Uterus (tissue), 4 donors: ENCODE data around the gene TBX5. TPM values are rescaled to one million over a fixed set of nuclear protein-coding genes. Genes with fewer than 3 reads are reported as not detected.
"Not testable (repeated sequence)": the region's sequence is repeated elsewhere in the genome, so short reads cannot be mapped to it uniquely, and the experiment has no call there.

Experiments
- DNase-seq, 2 donors: peaks; one replicate each; pipeline ENCODE4 v3.0.0-alpha.2; 2019 to 2020
- H3K27ac ChIP-seq, 2 donors: fragments of 200-600 bp; sonication (generic); 1 replicate in 1 of 2; 2 replicates in 1 of 2; pipeline ENCODE4 v1.5.1; 2016 to 2018
- H3K27me3 ChIP-seq, 2 donors: fragments of 200-600 bp; sonication (generic); one replicate each; pipeline ENCODE4 v1.5.1; 2018 to 2019; ENCODE audit warnings: control low read depth in 1 of 2
- H3K36me3 ChIP-seq, 2 donors: fragments of 200-600 bp; sonication (generic); one replicate each; pipeline ENCODE4 v1.5.1; 2019; ENCODE audit warnings: control low read depth in 1 of 2
- H3K4me1 ChIP-seq, 2 donors: fragments of 200-600 bp; sonication (generic); one replicate each; pipeline ENCODE4 v1.5.1; 2018 to 2019; ENCODE audit warnings: control low read depth in 1 of 2
- H3K4me3 ChIP-seq, 2 donors: fragments of 200-600 bp; sonication (generic); 1 replicate in 1 of 2; 2 replicates in 1 of 2; pipeline ENCODE4 v1.5.1; 2018 to 2019; ENCODE audit warnings: mild to moderate bottlenecking in 1 of 2
- H3K9me3 ChIP-seq, 2 donors: fragments of 200-600 bp; sonication (generic); one replicate each; pipeline ENCODE4 v1.5.1; 2019; ENCODE audit warnings: control low read depth in 1 of 2
- CTCF ChIP-seq, 4 experiments: fragments of 200-600 bp in 2 of 4; fragments of 450-650 bp in 2 of 4; sonication (generic) in 2 of 4; IDR thresholded peaks; one replicate each; pipeline ENCODE4 v1.5.1; 2016 to 2019; ENCODE audit warnings: antibody characterized with exemption in 4 of 4, mild to moderate bottlenecking in 2 of 4, moderate library complexity in 1 of 4
- POLR2A ChIP-seq, 2 donors: fragments of 450-650 bp; IDR thresholded peaks; one replicate each; pipeline ENCODE4 v1.6.1; 2016; ENCODE audit warnings: antibody characterized with exemption in 2 of 2, mild to moderate bottlenecking in 1 of 2, moderate library complexity in 1 of 2
- intact Hi-C: fragments of 100-400 bp; cut with DNase I; formaldehyde crosslinking; loops from one replicate; pipeline ENCODE4 v1.15.1; 2023; ENCODE audit warnings: low total_unique reads
- total RNA-seq, 4 donors: library from RNA; depleted of rRNA in 3 of 4; stranded (reverse); fragments of >200 nt in 3 of 4; gene quantifications; one replicate each; pipeline versions ENCODE4 v1.1.0 to v1.2.4, GENCODE V29; 2014 to 2023
- donor health status: DM: yes; HTN: yes; CAD: no.

TBX5 gene
- total RNA-seq, 4 donors from 2014 or later, result not detected

GRCh38 chr12:114361545-114361944 lies 44.4 kb downstream of the TBX5 start:
- no peaks in the 10 kb centered on the region for H3K4me1 ChIP-seq
- peaks cover 0 to 7% of the 10 kb centered on the region in 2 donors for H3K27me3 ChIP-seq
- H3K36me3 ChIP-seq, result no peaks in the 10 kb centered on the region
- no peak overlapping the region for H3K4me3 ChIP-seq
- no peak for TF ChIP-seq POLR2A (IDR thresholded peaks at IDR 0.05)
- TF ChIP-seq CTCF (IDR thresholded peaks at IDR 0.05), result no peak
- DNase-seq, result no peak
- intact Hi-C loops, result no loop called here
- no peaks in the 10 kb centered on the region for H3K9me3 ChIP-seq
- no peak overlapping the region for H3K27ac ChIP-seq

GRCh38 chr12:114360485-114360884 lies 45.5 kb downstream of the TBX5 start:
- intact Hi-C loops, result no loop called here
- no peaks in the 10 kb centered on the region for H3K9me3 ChIP-seq
- no peak overlapping the region for H3K27ac ChIP-seq
- no peak for TF ChIP-seq CTCF (IDR thresholded peaks at IDR 0.05)
- no peak for TF ChIP-seq POLR2A (IDR thresholded peaks at IDR 0.05)
- no peaks in the 10 kb centered on the region for H3K4me1 ChIP-seq
- H3K36me3 ChIP-seq, result no peaks in the 10 kb centered on the region
- no peaks in the 10 kb centered on the region for H3K27me3 ChIP-seq
- H3K4me3 ChIP-seq, result no peak overlapping the region
- no peak for DNase-seq

- Histone ChIP-seq H3K36me3 (no peaks in the 10 kb centered on the region), H3K4me1 (no peaks in the 10 kb centered on the region), H3K9me3 (no peaks in the 10 kb centered on the region), H3K27me3 (no peaks in the 10 kb centered on the region), H3K27ac (no peak overlapping the region), H3K4me3 (no peak overlapping the region)
- intact Hi-C loops, result no loop called here
- no peak for DNase-seq
- TF ChIP-seq POLR2A (IDR thresholded peaks at IDR 0.05) (no peak), CTCF (IDR thresholded peaks at IDR 0.05) (no peak)
Observed at GRCh38 chr12:114355389-114356088, 50.4 kb downstream of the TBX5 start.

GRCh38 chr12:114349239-114349638 lies 56.7 kb downstream of the TBX5 start:
- intact Hi-C loops, result not testable (repeated sequence)

GRCh38 chr12:114347861-114348260 lies 58.1 kb downstream of the TBX5 start:
- intact Hi-C loops, result no loop called here
- no peaks in the 10 kb centered on the region for H3K4me1 ChIP-seq
- no peaks in the 10 kb centered on the region for H3K9me3 ChIP-seq
- DNase-seq, result no peak
- H3K36me3 ChIP-seq, result no peaks in the 10 kb centered on the region
- H3K4me3 ChIP-seq, result no peak overlapping the region
- TF ChIP-seq CTCF (IDR thresholded peaks at IDR 0.05), result no peak
- TF ChIP-seq POLR2A (IDR thresholded peaks at IDR 0.05), result no peak
- no peaks in the 10 kb centered on the region for H3K27me3 ChIP-seq
- no peak overlapping the region for H3K27ac ChIP-seq

More at GRCh38 chr12:114349239-114349638, 56.7 kb downstream of the TBX5 start:
- H3K27ac ChIP-seq, H3K4me1 ChIP-seq, H3K4me3 ChIP-seq, H3K27me3 ChIP-seq, DNase-seq, H3K36me3 ChIP-seq, H3K9me3 ChIP-seq: not testable (repeated sequence)

- Histone ChIP-seq H3K27ac (no peak overlapping the region), H3K36me3 (no peaks in the 10 kb centered on the region), H3K27me3 (no peaks in the 10 kb centered on the region), H3K4me1 (no peaks in the 10 kb centered on the region), H3K9me3 (no peaks in the 10 kb centered on the region), H3K4me3 (no peak overlapping the region)
- DNase-seq, result no peak
- TF ChIP-seq POLR2A (IDR thresholded peaks at IDR 0.05), result no peak
- no peak for TF ChIP-seq CTCF (IDR thresholded peaks at IDR 0.05)
- intact Hi-C loops, result no loop called here
Observed at GRCh38 chr12:114344831-114345230, 61.1 kb downstream of the TBX5 start.
